GM21825 (cell line): Measurements from ENCODE around the gene DIDO1.
"Not testable (repeated sequence)": the region's sequence is repeated elsewhere in the genome, so short reads cannot be mapped to it uniquely, and the experiment has no call there.

ENCODE experiments used
- ATAC-seq: cut with Tn5 transposase; IDR thresholded peaks from one replicate; pipeline ENCODE4 v1.9.1; 2021; ENCODE audit warnings: mild to moderate bottlenecking, moderate library complexity; ENCODE audit not compliant: unreplicated experiment

DIDO1 gene

GRCh38 chr20:62882426-62882825 lies 43.9 kb downstream of the DIDO1 start:
- ATAC-seq, result no peak

GRCh38 chr20:62881662-62882395 lies 44.5 kb downstream of the DIDO1 start:
- ATAC-seq, result no peak

DNA sequence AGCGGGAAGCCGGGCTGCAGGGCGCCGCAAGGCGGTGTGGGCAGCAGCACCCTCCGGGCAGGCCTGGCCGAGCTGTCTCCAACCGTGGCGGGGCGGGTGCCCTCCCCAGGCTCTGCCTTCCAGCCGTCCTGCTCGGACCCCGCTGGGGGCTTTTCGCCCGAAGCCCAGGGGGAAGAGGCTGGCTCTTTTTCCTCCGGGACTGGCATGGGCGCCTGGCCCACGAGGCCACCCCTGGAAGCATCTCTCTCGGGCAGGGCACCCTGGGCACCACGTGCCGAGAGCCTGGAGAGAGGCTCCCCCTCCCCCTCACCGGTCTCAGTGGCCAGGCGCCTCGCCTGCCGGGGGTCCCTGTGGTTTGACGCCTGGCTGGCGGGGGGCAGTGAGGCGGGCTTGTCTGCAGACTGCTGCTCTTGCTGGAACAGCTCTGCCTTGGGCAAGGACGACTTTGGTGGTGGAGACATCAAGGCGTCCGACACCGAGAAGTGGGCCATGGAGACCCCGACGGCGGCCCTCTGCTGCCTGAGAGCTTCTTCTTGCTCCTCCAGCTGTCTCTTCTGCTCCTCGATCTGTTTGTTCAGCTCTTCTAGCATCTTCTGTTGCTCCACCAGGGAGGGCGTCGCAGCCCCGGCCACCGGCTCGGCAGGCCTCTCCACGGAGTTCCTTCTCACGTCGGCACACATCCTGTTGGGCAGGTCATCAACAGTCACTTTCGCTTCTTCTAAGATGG lies 45.2 kb downstream of the DIDO1 start:
- no peak for ATAC-seq

DNA sequence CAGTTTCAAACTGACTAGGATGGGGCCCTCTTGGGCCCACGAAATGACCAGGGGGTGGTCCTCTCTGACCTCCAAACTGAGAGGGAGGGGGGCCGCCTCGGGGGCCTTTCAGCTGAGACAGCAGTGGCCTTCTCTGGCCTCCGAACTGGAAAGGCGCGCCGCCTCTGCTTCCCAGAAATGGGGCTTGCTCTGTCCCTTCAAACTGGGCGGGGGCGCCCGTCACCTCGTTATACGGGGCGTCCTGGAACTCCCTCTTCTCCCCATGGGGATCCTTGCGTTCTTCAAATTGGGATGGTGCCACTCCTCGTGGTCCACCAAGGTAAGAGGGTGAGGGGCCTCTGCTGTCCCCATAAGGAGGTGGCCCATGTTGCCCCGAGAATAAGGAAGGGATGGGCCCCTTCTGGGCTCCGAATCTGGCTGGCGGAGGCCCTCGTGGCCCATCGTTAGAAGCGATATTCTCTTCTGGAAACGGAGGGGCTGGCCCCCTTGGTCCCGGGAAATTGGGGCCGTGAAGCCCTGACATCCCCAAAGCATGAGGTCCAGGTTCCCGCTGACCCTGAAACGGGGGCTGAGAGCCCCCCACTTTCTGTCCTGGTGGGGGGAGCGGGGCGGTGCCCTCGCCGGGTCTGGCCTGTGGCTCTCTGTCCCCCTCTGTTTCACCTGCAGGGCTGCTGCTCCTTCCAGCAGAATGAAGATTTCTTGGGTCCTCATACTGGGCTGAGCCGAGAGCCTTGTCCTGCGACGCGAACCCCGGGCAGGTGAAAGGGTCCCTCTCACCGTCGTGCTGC lies 46.0 kb downstream of the DIDO1 start:
- no peak for ATAC-seq

- ATAC-seq, result no peak
These were observed 46.8 kb downstream of the DIDO1 start for GRCh38 chr20:62879275-62880146.

GRCh38 chr20:62878244-62879038 lies 47.9 kb downstream of the DIDO1 start:
- ATAC-seq, result no peak

DNA sequence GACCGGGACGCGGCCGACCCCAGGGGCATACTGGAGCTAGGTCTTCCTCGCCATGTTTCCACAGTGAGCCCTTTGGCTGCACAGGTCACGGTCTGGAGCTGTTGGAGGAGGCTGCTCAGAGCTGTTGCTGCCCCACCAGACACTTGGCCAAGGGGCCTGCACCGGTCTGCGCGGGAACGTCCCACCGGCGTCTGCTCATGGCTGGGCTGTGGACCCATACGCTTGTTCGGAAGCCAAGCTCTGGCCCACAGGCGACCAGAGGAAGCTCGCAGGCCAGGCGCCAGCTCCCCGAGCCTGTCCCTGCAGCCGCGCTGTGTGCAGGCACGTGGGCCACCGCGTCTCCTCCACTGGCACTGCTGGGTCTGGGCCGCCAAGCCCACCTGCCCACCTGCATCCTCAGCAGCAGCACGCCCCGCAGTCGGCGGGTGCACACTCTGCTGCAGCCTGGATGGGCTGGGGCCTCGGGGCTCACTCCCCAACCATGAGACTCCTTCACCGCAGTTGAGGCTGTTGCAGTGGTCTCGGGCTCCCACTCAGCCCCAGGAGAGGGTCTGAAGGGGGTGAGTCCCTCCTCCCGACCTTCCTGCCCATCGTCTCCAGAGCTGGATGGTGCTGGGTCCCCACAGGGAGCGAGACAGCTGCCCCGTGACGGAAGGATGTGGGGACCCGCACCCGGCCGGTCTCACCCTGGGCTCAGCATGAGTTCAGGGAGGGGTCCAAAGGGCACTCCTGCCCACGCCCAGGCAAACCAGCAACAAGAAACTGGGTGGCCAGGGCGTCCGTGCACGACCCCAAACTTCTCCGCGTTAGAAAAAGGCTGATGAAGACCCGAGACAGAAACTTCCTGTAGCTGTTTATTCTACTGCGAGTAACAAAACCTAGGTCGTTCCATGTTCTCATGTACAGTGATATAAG lies 49.1 kb downstream of the DIDO1 start:
- no peak for ATAC-seq

- no peak for ATAC-seq
These were observed 49.8 kb downstream of the DIDO1 start for GRCh38 chr20:62876501-62876901.

DNA sequence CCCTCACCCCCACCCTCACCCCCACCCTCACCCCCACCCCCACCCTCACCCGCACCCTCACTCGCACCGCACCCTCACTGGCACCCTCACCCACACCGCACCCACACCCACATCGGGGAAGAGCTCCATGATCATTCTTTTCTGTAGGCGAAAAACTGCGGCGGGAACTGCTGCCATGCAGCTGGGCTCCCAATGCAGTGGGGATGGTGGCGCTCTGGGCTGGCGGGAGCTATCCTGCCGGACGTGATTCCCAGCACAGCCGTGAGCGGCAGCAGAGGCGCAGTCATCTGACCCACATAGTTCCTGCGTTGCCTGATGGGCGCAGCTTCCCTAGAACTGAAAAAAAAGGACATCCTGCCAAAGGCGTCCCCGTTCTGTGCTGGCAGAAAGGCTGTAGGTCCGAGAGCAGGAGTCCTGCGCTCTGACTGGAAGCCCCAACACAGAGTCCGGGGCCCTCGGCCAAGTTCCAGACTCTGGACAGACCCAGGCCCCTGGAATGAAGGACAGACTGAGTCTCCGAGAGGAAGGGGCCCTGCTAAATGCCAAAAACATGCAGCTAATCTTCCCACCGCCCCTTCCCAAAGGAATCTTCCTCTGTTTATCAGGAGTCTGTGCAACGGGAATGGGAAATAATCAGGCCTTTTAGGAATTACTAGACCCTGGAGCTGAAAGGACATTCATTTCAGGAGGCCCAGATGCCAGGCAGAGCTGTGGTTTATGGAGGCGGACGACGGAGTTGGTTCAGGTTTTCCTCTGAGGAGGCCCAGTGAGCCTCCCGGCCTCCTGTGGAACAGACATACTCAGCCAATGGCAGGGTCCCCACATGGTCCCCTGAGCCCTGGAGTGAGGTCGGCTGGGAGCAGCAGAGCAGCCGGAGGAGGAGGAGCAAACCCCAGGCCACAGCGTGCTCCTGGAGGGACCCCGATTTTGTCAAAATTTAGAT lies 50.6 kb downstream of the DIDO1 start:
- ATAC-seq, result no peak

DNA sequence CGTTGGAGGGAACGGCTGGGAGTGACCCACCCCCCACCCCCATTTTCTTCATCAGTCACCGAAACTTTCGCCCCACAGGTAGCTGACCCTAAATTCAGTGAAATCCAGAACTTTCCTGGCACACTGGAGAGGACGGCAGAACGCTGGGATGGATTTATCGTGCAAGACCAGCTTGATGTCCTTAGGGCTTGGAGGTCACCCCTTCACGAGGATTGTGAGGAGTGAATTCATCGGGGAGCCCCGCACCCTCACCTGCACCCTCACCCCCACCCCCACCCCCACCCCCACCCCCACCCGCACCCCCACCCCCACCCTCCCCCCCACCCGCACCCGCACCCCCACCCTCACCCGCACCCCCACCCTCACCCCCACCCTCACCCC lies 51.4 kb downstream of the DIDO1 start:
- ATAC-seq, result no peak

DNA sequence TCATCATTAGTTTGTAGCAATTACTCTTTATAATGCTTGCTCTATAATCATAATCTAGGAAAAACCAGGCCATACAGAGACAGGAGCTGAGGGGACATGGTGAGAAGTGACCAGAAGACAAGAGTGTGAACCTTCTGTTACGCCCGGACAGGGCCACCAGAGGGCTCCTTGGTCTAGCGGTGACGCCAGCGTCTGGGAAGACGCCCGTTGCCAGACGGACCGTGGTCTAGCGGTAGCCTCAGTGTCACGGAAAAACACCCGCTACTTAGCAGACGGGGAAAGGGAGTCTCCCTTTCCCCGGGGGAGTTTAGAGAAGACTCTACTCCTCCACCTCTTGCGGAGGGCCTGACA lies 52.6 kb downstream of the DIDO1 start:
- ATAC-seq, result not testable (repeated sequence)

- no peak for ATAC-seq
These were observed 53.0 kb downstream of the DIDO1 start for GRCh38 chr20:62873280-62873679.

DNA sequence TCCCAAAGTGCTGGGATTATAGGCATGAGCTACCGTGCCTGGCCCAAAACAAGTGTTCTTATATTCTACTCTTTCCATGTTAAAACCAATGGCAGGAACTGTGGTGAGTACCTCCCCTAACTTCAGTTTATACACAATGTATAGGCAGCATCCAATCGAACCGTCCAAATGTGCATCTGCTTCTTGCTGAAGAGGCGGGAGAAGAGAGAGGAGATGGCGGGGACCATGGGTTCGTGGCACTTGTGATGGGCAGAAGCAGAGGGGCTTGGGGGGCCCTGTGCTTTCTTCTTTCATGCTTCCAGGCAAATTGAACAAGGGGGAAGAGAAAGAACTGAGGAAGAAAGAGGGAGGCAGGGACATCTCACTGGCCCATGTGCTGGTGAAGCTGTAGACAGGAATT lies 53.4 kb downstream of the DIDO1 start:
- ATAC-seq, result no peak

DNA sequence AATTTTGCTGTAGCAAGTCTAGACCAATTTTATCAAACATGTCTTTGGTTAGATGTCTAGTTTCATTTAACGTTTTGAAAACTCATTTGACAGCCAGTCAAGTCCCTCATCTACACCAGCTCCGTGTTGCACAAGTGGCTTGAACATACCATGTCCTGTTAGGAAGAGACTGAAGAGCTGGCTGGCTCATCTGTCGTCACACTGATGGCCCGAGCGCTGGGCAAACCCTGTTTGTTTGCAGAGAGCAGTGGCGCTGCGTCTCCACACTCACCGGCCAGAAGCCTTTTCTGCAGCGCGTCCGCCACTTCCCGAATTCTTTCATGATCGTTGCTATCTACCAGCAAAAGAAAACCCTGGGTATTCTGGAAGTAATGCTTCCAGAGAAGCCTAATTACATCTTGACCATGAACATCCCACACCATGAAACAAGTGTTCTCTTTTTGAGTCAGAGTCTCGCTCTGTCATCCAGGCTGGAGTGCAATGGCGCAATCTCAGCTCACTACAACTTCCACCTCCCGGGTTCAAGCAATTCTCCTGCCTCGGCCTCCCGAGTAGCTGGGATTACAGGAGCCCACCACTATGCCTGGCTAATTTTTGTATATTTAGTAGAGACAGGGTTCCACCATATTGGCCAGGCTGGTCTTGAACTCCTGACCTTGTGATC lies 54.0 kb downstream of the DIDO1 start:
- ATAC-seq, result no peak

DNA sequence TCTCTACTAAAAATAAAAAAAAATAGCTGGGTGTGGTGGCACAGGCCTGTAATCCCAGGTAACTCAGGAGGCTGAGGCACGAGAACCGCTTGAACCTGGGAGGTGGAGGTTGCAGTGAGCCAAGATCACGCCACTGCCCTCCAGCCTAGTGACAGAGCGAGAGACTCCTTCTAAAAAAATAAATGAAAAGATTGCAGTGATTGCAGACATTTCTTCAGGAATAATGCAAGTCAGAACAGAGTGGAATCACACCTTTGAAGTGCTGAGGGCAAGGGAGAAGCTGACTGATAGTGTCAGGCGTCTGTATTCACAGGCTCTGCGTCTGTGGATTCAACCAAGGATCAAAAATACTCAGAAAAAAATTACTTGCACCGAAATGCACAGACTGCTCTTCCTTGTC lies 62.1 kb downstream of the DIDO1 start:
- ATAC-seq, result no peak

GRCh38 chr20:62861726-62862336 lies 64.5 kb downstream of the DIDO1 start, which contains the start of gene TCFL5:
Gene TCFL5 (minus strand): TSS chr20:62861822. CDS start chr20:62861670, 152 bp downstream.
- ATAC-seq, result peak; percentile 63
